Measurements from ENCODE around the gene CDK2AP2. TPM values are rescaled to one million over a fixed set of nuclear protein-coding genes. Genes with fewer than 3 reads are reported as not detected.
A peak's percentile ranks its signal among the peaks of the same experiment; 100 is the strongest.

CDK2AP2 gene
- total and polyA plus RNA-seq, 9 of the 15 experiments (the other 6 are each of a cell fraction or from before 2014, with no cell fraction given) = 4.4 to 47.4 (median 21.7) TPM

DNA sequence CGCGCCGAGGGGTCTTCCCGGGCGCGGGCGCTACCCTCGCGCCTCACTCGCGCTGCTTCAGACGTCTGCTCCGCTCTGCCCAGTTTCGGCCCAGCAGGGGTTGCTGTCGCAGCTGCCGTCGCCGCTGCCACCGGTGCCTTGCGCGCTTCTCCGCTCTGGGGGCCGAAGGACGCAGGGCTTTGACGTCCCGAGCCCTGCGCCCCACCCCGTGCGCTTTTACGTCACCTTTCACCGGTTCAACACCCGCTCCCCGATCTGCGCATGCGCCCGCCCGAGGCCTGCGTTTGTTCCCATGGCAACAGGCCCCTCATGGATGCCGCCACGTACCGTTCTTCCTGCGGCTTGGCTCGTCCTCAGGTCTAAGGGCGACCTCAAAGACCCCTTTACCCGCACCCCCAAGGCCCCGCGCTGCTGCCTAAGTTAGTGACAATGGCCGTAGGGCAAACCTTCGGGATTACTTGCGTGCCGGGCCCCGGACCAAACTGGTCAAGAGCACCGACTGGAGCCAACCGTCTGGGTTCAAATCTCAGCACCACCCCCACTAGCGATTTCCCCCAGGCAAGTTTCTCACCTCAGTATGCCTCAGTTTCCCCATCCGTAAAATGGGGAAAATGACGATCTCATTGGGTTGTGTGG, 642 bp upstream of the CDK2AP2 start (continued):
- TF ChIP-seq MXI1 (IDR thresholded peaks at IDR 0.05; ENCODE audit: low read depth, low read length) (peak; percentile 97), ZBTB1 (CRISPR knock-in tag; IDR thresholded peaks at IDR 0.05; ENCODE audit: borderline replicate concordance, low read depth) (no peak), CHD1 (IDR thresholded peaks at IDR 0.05; ENCODE audit: low read length) (no peak), ZNF75A (CRISPR knock-in tag; IDR thresholded peaks at IDR 0.05) (no peak), THRB (CRISPR knock-in tag; conservative IDR thresholded peaks at IDR 0.05) (0 out of 2 replicates have a peak, but pooled peaks have one; percentile 16), NFE2L1 (tag; IDR thresholded peaks at IDR 0.05; ENCODE audit: borderline replicate concordance, low read depth) (no peak), ZBTB17 (CRISPR knock-in tag; IDR thresholded peaks at IDR 0.05) (0 out of 2 replicates have a peak, but pooled peaks have one; percentile 74), ZFP36 (IDR thresholded peaks at IDR 0.05; ENCODE audit: low read depth, low read length, partially characterized antibody) (no peak), MEF2D (tag; conservative IDR thresholded peaks at IDR 0.05; ENCODE audit: low read depth) (no peak), CCAR2 (IDR thresholded peaks at IDR 0.05; ENCODE audit: low read depth, low read length) (no peak), SREBF1 (IDR thresholded peaks at IDR 0.05; ENCODE audit: borderline replicate concordance, low read depth, low read length) (no peak; the same call in 1 of the 2 replicates), NFATC3 (IDR thresholded peaks at IDR 0.05) (no peak), TBL1XR1 (IDR thresholded peaks at IDR 0.05; ENCODE audit: low read length in 2 of 2) (peak; percentile 33 to 53; a peak in 2 of 4 replicates), ATF1 (CRISPR knock-in tag; IDR thresholded peaks at IDR 0.05) (peak; percentile 88), ATF1 (tag; IDR thresholded peaks at IDR 0.05) (peak; percentile 99), MEIS2 (IDR thresholded peaks at IDR 0.05; ENCODE audit: partially characterized antibody) (peak; percentile 88), ZNF695 (CRISPR knock-in tag; IDR thresholded peaks at IDR 0.05) (no peak), RBM39 (optimal IDR thresholded peaks at IDR 0.05; ENCODE audit: low read depth, low read length) (no peak), CREM (IDR thresholded peaks at IDR 0.05; ENCODE audit: low read depth) (peak; percentile 99), GATAD2B (IDR thresholded peaks at IDR 0.05; ENCODE audit: borderline replicate concordance) (no peak), MITF (IDR thresholded peaks at IDR 0.05) (peak; percentile 58; the same call in 1 of the 2 replicates), SUPT5H (IDR thresholded peaks at IDR 0.05) (peak; percentile 74), SP1 (CRISPR knock-in tag; IDR thresholded peaks at IDR 0.05) (peak; percentile 54; the same call in 1 of the 2 replicates), BRF1 (IDR thresholded peaks at IDR 0.05; ENCODE audit: borderline replicate concordance, extremely low read depth, insufficient read length) (no peak)
- TF ChIP-seq, protein P1, sequence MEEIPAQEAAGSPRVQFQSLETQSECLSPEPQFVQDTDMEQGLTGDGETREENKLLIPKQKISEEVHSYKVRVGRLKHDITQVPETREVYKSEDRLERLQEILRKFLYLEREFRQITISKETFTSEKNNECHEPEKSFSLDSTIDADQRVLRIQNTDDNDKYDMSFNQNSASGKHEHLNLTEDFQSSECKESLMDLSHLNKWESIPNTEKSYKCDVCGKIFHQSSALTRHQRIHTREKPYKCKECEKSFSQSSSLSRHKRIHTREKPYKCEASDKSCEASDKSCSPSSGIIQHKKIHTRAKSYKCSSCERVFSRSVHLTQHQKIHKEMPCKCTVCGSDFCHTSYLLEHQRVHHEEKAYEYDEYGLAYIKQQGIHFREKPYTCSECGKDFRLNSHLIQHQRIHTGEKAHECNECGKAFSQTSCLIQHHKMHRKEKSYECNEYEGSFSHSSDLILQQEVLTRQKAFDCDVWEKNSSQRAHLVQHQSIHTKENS (CRISPR knock-in tag; IDR thresholded peaks at IDR 0.05) = no peak
